Activated CD4-positive, alpha-beta memory T cell treated with anti-CD3 and anti-CD28 coated beads for 36 hours (primary cell): ENCODE measurements around the gene LRPPRC. TPM values are rescaled to one million over a fixed set of nuclear protein-coding genes. Genes with fewer than 3 reads are reported as not detected.
"Not testable (repeated sequence)": the region's sequence is repeated elsewhere in the genome, so short reads cannot be mapped to it uniquely, and the experiment has no call there.

Source experiments
- CTCF ChIA-PET: fragments of 350-600 bp; sonication (Branson Sonifier 250); formaldehyde crosslinking; loops from one replicate; lab custom pipeline; 2021; ENCODE audit warnings: antibody characterized with exemption, inconsistent platforms; lab: Charles Lee
- POLR2A ChIA-PET: fragments of 350-600 bp; sonication (Branson Sonifier 250); formaldehyde crosslinking; loops from one replicate; lab custom pipeline; 2021; ENCODE audit warnings: antibody characterized with exemption; lab: Charles Lee
- DNase-seq: peaks from one replicate; pipeline ENCODE4 v3.0.0-alpha.2; 2020
- H3K27ac Mint-ChIP-seq: one replicate; pipeline ENCODE4 v1.8.0; 2021; ENCODE audit warnings: mixed read lengths
- H3K27me3 Mint-ChIP-seq: one replicate; pipeline ENCODE4 v1.8.0; 2021; ENCODE audit warnings: mixed read lengths
- H3K36me3 Mint-ChIP-seq: one replicate; pipeline ENCODE4 v1.8.0; 2021; ENCODE audit warnings: mixed read lengths
- H3K4me1 Mint-ChIP-seq: one replicate; pipeline ENCODE4 v1.8.0; 2021; ENCODE audit warnings: low read depth, mixed read lengths
- H3K4me3 Mint-ChIP-seq: one replicate; pipeline ENCODE4 v1.8.0; 2021; ENCODE audit warnings: mild to moderate bottlenecking, mixed read lengths
- H3K9me3 Mint-ChIP-seq: one replicate; pipeline ENCODE4 v1.8.0; 2021; ENCODE audit warnings: mixed read lengths
- intact Hi-C: fragments of 100-400 bp; cut with micrococcal nuclease; formaldehyde crosslinking; loops from one replicate; pipeline ENCODE4 v1.15.1; 2023
- total RNA-seq, 2 experiments: library from RNA; stranded (reverse); gene quantifications; one replicate each; pipeline ENCODE4 v1.2.3, GENCODE V29; 2021

The LRPPRC gene
- total RNA-seq, result 100 to 1,000 TPM; 141 to 144 TPM

DNA sequence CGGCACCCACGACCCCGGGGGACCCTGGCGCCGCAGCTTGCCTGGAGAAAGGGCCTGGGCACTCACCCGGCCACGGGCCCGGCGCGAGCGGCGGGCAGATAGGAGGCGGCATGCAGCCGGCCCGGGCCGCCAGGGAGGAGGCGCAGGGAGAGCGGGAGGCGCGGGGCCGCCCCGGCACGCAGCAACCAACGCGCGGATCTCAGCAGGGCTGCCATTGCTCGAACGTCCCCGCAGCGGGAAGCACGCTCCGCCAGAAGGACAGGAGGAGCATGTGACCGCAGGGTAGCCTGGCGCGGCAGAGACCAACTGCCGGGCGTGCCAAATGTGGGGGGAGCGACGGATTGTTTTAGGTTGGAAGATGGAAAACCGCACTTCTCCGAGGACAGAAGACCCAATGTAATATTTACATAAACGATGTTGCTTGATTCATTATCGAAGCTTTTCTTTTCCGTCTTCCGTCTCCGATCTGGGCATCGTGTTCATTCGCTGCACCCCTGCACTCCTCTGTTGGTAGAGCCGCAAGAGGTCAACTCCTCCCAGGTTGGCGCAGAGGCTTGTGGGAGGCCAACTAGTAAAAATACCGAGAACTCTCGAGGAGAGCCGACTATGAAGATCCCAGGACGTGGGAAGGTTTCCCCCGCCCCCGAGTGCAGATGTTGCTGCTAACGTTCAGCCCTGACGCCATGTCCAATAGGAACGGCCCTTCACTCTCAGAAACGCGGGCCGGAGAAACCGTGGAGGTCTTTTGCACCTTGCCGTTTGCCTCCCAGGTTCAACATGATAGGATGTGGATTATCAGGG is at the start of gene LRPPRC:
TSS of gene LRPPRC (minus strand) at position 257 of the 801 bp plus-strand sequence. CDS start at position 215, 42 bp downstream.
- intact Hi-C loops, result loop anchor here (1.0 kb wide), 2 partner anchors 172 to 365 kb away; partner anchors contain the start of genes CAMKMT, PPM1B and PREPL
- Mint-ChIP-seq H3K27me3 (no peaks in the 10 kb centered on the region), H3K9me3 (no peaks in the 10 kb centered on the region), H3K36me3 (peaks cover 37% of the 10 kb centered on the region), H3K4me1 (peaks cover 40% of the 10 kb centered on the region), H3K27ac (peak within 1 kb of the TSS; percentile 95), H3K4me3 (peak within 1 kb of the TSS; percentile 90)
- peak; percentile 94 for DNase-seq
- POLR2A ChIA-PET, result interaction anchor here (1.6 to 1.9 kb wide), 2 partner anchors 48 to 366 kb away, joined by 5 to 6 read pairs; partner anchors contain the start of gene CAMKMT
- CTCF ChIA-PET, result interaction anchor here (1.7 kb wide), 1 partner anchor 48 kb away, joined by 3 read pairs; no protein-coding TSS in a partner anchor

DNA sequence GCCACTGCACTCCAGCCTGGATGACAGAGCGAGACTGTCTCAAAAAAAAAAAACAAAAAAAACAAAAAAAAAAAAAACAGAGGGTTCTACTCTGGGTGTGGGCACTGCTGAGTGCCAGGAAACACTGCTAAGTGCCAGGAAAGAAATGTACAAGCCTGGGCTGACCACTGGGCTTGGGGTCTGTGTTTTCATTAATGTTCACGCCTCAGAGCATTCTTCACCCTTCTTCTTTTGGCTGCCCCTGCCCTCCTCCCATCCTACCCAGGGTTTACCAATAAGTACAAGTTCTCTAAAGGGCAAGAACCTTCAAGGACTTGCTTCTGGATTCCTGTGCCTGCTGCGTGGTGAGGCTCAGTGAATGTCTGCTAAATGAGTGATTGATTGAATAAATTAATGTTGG is 49.3 kb upstream of the LRPPRC start:
- no peaks in the 10 kb centered on the region for H3K4me1 Mint-ChIP-seq
- no peak for DNase-seq
- no peaks in the 10 kb centered on the region for H3K9me3 Mint-ChIP-seq
- intact Hi-C loops, result no loop called here
- CTCF ChIA-PET, result interaction anchor here (0.9 to 3.1 kb wide), 11 partner anchors 8 to 1453 kb away, joined by 3 to 28 read pairs (median 8); no protein-coding TSS in a partner anchor
- H3K36me3 Mint-ChIP-seq, result no peaks in the 10 kb centered on the region
- no peak overlapping the region for H3K4me3 Mint-ChIP-seq
- no peak overlapping the region for H3K27ac Mint-ChIP-seq
- POLR2A ChIA-PET, result interaction anchor here (1.7 kb wide), 1 partner anchor 50 kb away, joined by 5 read pairs; no protein-coding TSS in a partner anchor
- H3K27me3 Mint-ChIP-seq, result no peaks in the 10 kb centered on the region

- Mint-ChIP-seq H3K27ac (no peak overlapping the region), H3K4me1 (no peaks in the 10 kb centered on the region)
- POLR2A ChIA-PET, result interaction anchor here (0.6 to 1.7 kb wide), 2 partner anchors 49 to 437 kb away, joined by 3 to 5 read pairs; no protein-coding TSS in a partner anchor
Observed at GRCh38 chr2:44044281-44044720, 48.5 kb upstream of the LRPPRC start.

DNA sequence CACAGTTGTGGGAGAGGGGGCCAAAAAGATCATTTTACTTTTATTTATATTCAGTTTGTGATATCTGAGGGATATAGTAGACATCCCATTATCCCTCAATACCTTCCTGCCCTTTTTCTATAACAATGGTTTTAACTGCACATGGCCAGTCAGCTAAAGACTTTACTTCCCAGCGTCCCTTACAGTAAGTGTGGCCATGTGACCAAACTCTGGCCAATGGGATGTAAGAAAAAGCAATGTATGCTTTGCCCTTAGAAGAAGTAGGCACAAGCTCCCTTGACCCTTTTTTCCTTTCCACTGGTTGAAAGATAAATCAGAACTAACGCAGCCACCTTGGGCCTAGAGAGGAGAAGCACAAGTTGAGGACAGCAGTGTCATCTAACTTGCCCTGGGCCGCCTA is 44.6 kb upstream of the LRPPRC start:
- H3K36me3 Mint-ChIP-seq, result no peaks in the 10 kb centered on the region
- H3K4me1 Mint-ChIP-seq, result no peaks in the 10 kb centered on the region
- H3K27ac Mint-ChIP-seq, result no peak overlapping the region
- ChIA-PET CTCF (interaction anchor here (0.7 to 0.9 kb wide), 2 partner anchors 162 to 439 kb away, joined by 3 to 4 read pairs; no protein-coding TSS in a partner anchor), POLR2A (no interaction called here)
- no peaks in the 10 kb centered on the region for H3K9me3 Mint-ChIP-seq
- intact Hi-C loops, result loop anchor here (5.0 kb wide), 5 partner anchors 163 to 932 kb away; no protein-coding TSS in a partner anchor
- no peak for DNase-seq
- H3K27me3 Mint-ChIP-seq, result no peaks in the 10 kb centered on the region
- H3K4me3 Mint-ChIP-seq, result no peak overlapping the region

More at GRCh38 chr2:44044281-44044720, 48.5 kb upstream of the LRPPRC start:
- Mint-ChIP-seq H3K4me3 (no peak overlapping the region), H3K9me3 (no peaks in the 10 kb centered on the region), H3K36me3 (no peaks in the 10 kb centered on the region), H3K27me3 (no peaks in the 10 kb centered on the region)
- intact Hi-C loops, result loop anchor here (1.0 to 5.0 kb wide), 8 partner anchors 43 to 928 kb away; no protein-coding TSS in a partner anchor
- CTCF ChIA-PET, result interaction anchor here (0.5 to 3.1 kb wide), 42 partner anchors 9 to 1791 kb away, joined by 3 to 28 read pairs (median 4); partner anchors contain the start of genes LRPPRC and PREPL
- peak; percentile 90 for DNase-seq

- POLR2A ChIA-PET, result no interaction called here
- Mint-ChIP-seq H3K36me3 (no peaks in the 10 kb centered on the region), H3K4me3 (no peak overlapping the region), H3K9me3 (no peaks in the 10 kb centered on the region), H3K4me1 (no peaks in the 10 kb centered on the region), H3K27ac (no peak overlapping the region), H3K27me3 (no peaks in the 10 kb centered on the region)
- no peak for DNase-seq
- intact Hi-C loops, result no loop called here
- CTCF ChIA-PET, result interaction anchor here (0.6 to 0.7 kb wide), 3 partner anchors 43 to 441 kb away, joined by 3 read pairs; no protein-coding TSS in a partner anchor
Observed at GRCh38 chr2:44038277-44038676, 42.5 kb upstream of the LRPPRC start.

- Mint-ChIP-seq H3K4me3 (no peak overlapping the region), H3K27ac (no peak overlapping the region)
- no peak for DNase-seq
Observed at GRCh38 chr2:44037221-44037620, 41.4 kb upstream of the LRPPRC start.

DNA sequence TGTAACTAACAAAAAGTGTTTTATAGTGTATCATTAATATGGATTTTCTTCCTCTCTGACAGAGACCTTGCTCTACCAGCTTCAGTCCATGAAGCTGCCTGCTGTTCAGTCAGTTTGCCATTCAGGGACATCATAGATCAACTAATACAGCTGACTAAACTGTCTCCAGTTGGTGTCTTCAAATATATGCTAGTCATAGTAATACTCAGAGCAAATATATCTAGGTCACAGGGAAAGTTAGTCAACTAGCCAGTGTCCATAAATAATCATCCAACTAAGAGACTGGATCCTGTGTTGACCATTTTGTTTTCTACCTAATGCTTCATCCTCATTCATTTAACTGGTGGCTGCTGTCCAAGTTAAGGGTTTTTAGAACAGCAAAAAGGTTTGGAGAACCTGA is 38.2 kb upstream of the LRPPRC start:
- intact Hi-C loops, result no loop called here
- POLR2A ChIA-PET, result no interaction called here
- no peak overlapping the region for H3K27ac Mint-ChIP-seq
- CTCF ChIA-PET, result interaction anchor here (0.6 to 2.4 kb wide), 2 partner anchors 10 to 950 kb away, joined by 3 to 12 read pairs; no protein-coding TSS in a partner anchor
- no peaks in the 10 kb centered on the region for H3K36me3 Mint-ChIP-seq
- no peak overlapping the region for H3K4me3 Mint-ChIP-seq
- DNase-seq, result no peak
- no peaks in the 10 kb centered on the region for H3K9me3 Mint-ChIP-seq
- H3K4me1 Mint-ChIP-seq, result no peaks in the 10 kb centered on the region
- no peaks in the 10 kb centered on the region for H3K27me3 Mint-ChIP-seq

More at GRCh38 chr2:44037221-44037620, 41.4 kb upstream of the LRPPRC start:
- intact Hi-C loops, result no loop called here
- Mint-ChIP-seq H3K4me1 (no peaks in the 10 kb centered on the region), H3K36me3 (no peaks in the 10 kb centered on the region), H3K27me3 (no peaks in the 10 kb centered on the region), H3K9me3 (no peaks in the 10 kb centered on the region)
- ChIA-PET POLR2A (no interaction called here), CTCF (no interaction called here)

GRCh38 chr2:44027076-44027475 is 31.3 kb upstream of the LRPPRC start:
- CTCF ChIA-PET, DNase-seq, H3K27me3 Mint-ChIP-seq, intact Hi-C loops, H3K27ac Mint-ChIP-seq, H3K4me1 Mint-ChIP-seq, H3K9me3 Mint-ChIP-seq, POLR2A ChIA-PET, H3K4me3 Mint-ChIP-seq, H3K36me3 Mint-ChIP-seq: not testable (repeated sequence)

DNA sequence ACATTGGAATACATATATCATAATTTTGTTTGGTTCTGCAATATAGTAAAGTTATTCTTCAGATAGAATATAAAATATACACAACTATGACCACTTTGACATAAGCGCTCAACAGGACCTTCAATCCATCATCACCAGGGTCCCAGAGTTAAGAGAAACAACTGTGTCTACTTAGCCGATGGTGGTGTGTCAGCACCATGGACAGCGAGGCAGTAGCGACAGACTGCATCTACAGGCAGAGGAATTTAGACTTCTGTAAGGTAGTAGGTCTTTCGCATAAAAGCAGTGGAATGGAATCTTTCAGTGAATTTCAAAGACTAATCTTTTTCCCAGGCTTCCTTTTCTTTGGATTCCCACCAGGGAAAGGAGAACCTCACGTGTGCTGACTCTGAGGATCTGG is 20.5 kb upstream of the LRPPRC start:
- ChIA-PET CTCF (no interaction called here), POLR2A (no interaction called here)
- Mint-ChIP-seq H3K27me3 (peaks cover 15% of the 10 kb centered on the region), H3K27ac (no peak overlapping the region), H3K4me3 (no peak overlapping the region), H3K9me3 (no peaks in the 10 kb centered on the region), H3K4me1 (no peaks in the 10 kb centered on the region), H3K36me3 (no peaks in the 10 kb centered on the region)
- intact Hi-C loops, result no loop called here
- DNase-seq, result peak; percentile 55

GRCh38 chr2:44015239-44015638 is 19.4 kb upstream of the LRPPRC start:
- no peaks in the 10 kb centered on the region for H3K36me3 Mint-ChIP-seq
- no peak overlapping the region for H3K4me3 Mint-ChIP-seq
- intact Hi-C loops, result no loop called here
- ChIA-PET POLR2A (no interaction called here), CTCF (no interaction called here)
- H3K27ac Mint-ChIP-seq, result no peak overlapping the region
- H3K4me1 Mint-ChIP-seq, result no peaks in the 10 kb centered on the region
- H3K27me3 Mint-ChIP-seq, result peaks cover 15% of the 10 kb centered on the region
- no peak for DNase-seq
- H3K9me3 Mint-ChIP-seq, result no peaks in the 10 kb centered on the region

- H3K9me3 Mint-ChIP-seq, DNase-seq, H3K36me3 Mint-ChIP-seq, H3K4me3 Mint-ChIP-seq, H3K27ac Mint-ChIP-seq, CTCF ChIA-PET, H3K4me1 Mint-ChIP-seq, POLR2A ChIA-PET, intact Hi-C loops: not testable (repeated sequence)
- peaks cover 15% of the 10 kb centered on the region for H3K27me3 Mint-ChIP-seq
Observed at GRCh38 chr2:44013205-44013604, 17.4 kb upstream of the LRPPRC start.

- Mint-ChIP-seq H3K27ac (no peak overlapping the region), H3K36me3 (no peaks in the 10 kb centered on the region), H3K4me1 (peaks cover 7% of the 10 kb centered on the region), H3K4me3 (no peak overlapping the region), H3K27me3 (peaks cover 12% of the 10 kb centered on the region), H3K9me3 (no peaks in the 10 kb centered on the region)
- ChIA-PET CTCF (no interaction called here), POLR2A (no interaction called here)
- intact Hi-C loops, result no loop called here
- DNase-seq, result no peak
Observed at GRCh38 chr2:44010266-44010665, 14.5 kb upstream of the LRPPRC start.
